ENCODE results near the gene KANSL1.

DNA sequence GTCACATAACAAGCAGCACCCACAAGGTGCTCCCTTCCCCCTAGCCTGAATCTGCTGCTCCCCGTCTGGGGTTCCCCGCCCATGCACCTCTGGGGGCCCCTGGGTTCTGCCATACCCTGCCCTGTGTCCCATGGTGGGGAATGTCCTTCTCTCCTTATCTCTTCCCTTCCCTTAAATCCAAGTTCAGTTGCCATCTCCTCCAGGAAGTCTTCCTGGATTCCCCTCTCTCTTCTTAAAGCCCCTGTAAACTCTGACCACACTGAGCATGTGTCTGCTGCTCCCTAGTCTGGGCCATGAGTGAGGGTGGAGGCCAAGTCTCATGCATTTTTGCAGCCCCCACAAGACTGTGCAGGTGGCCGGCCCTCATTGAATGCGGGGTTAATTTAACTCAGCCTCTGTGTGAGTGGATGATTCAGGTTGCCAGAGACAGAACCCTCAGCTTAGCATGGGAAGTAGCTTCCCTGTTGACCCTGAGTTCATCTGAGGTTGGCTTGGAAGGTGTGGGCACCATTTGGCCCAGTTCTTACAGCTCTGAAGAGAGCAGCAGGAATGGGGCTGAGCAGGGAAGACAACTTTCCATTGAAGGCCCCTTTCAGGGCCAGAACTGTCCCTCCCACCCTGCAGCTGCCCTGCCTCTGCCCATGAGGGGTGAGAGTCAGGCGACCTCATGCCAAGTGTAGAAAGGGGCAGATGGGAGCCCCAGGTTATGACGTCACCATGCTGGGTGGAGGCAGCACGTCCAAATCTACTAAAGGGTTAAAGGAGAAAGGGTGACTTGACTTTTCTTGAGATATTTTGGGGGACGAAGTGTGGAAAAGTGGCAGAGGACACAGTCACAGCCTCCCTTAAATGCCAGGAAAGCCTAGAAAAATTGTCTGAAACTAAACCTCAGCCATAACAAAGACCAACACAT lies 194.0 kb downstream of the KANSL1 start, which contains the start of gene STH:
- no peak for TF ChIP-seq POLR2AphosphoS5 (IDR thresholded peaks at IDR 0.05; ENCODE audit: low read length)
- no peak for TF ChIP-seq POLR2A (IDR thresholded peaks at IDR 0.05; ENCODE audit: low read depth, low read length)
- no peak for TF ChIP-seq RAD21 (IDR thresholded peaks at IDR 0.05; ENCODE audit: insufficient read depth, low read depth, low read length)
- no peak for TF ChIP-seq REST (IDR thresholded peaks at IDR 0.05; ENCODE audit: low read depth, low read length)
- TF ChIP-seq CHD1 (IDR thresholded peaks at IDR 0.05; ENCODE audit: low read depth, low read length), result no peak
- TF ChIP-seq, protein P1, sequence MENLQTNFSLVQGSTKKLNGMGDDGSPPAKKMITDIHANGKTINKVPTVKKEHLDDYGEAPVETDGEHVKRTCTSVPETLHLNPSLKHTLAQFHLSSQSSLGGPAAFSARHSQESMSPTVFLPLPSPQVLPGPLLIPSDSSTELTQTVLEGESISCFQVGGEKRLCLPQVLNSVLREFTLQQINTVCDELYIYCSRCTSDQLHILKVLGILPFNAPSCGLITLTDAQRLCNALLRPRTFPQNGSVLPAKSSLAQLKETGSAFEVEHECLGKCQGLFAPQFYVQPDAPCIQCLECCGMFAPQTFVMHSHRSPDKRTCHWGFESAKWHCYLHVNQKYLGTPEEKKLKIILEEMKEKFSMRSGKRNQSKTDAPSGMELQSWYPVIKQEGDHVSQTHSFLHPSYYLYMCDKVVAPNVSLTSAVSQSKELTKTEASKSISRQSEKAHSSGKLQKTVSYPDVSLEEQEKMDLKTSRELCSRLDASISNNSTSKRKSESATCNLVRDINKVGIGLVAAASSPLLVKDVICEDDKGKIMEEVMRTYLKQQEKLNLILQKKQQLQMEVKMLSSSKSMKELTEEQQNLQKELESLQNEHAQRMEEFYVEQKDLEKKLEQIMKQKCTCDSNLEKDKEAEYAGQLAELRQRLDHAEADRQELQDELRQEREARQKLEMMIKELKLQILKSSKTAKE (IDR thresholded peaks at IDR 0.05; ENCODE audit: low read depth, poor library complexity, severe bottlenecking), result no peak
- TF ChIP-seq, protein P2, sequence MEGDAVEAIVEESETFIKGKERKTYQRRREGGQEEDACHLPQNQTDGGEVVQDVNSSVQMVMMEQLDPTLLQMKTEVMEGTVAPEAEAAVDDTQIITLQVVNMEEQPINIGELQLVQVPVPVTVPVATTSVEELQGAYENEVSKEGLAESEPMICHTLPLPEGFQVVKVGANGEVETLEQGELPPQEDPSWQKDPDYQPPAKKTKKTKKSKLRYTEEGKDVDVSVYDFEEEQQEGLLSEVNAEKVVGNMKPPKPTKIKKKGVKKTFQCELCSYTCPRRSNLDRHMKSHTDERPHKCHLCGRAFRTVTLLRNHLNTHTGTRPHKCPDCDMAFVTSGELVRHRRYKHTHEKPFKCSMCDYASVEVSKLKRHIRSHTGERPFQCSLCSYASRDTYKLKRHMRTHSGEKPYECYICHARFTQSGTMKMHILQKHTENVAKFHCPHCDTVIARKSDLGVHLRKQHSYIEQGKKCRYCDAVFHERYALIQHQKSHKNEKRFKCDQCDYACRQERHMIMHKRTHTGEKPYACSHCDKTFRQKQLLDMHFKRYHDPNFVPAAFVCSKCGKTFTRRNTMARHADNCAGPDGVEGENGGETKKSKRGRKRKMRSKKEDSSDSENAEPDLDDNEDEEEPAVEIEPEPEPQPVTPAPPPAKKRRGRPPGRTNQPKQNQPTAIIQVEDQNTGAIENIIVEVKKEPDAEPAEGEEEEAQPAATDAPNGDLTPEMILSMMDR (IDR thresholded peaks at IDR 0.05 in 2 of 3, conservative IDR thresholded peaks at IDR 0.05 in 1 of 3; ENCODE audit: control insufficient read depth in 2 of 3, extremely low read depth in 1 of 3, insufficient read depth in 1 of 3, low read depth in 3 of 3, low read length in 3 of 3), result no peak
- no peak for TF ChIP-seq HDAC2 (IDR thresholded peaks at IDR 0.05)
- TF ChIP-seq NR2C1 (IDR thresholded peaks at IDR 0.05), result no peak
- no peak for TF ChIP-seq KLF5 (IDR thresholded peaks at IDR 0.05; ENCODE audit: partially characterized antibody)
- no peak for TF ChIP-seq ZNF274 (IDR thresholded peaks at IDR 0.05; ENCODE audit: insufficient read depth, insufficient read length)
- TF ChIP-seq ATF3 (IDR thresholded peaks at IDR 0.05; ENCODE audit: borderline replicate concordance, extremely low read depth, low read depth, low read length), result no peak
- TF ChIP-seq BACH1 (IDR thresholded peaks at IDR 0.05; ENCODE audit: borderline replicate concordance), result no peak
- TF ChIP-seq RFX5 (IDR thresholded peaks at IDR 0.05; ENCODE audit: low read depth, low read length), result no peak
